ENCODE results near the gene GSTP1.
"Not testable (repeated sequence)": the region's sequence is repeated elsewhere in the genome, so short reads cannot be mapped to it uniquely, and the experiment has no call there.

GSTP1 gene

GRCh38 chr11:67615728-67616430 lies 32.3 kb downstream of the GSTP1 start:
- Histone ChIP-seq H3K4me1 (ENCODE audit: insufficient read depth, low read length) (peaks cover 22% of the 10 kb centered on the region), H3K4me3 (ENCODE audit: low read length) (no peak overlapping the region), H3K9ac (ENCODE audit: low read depth, low read length) (no peak overlapping the region), H3K27ac (ENCODE audit: low read depth, low read length) (no peak overlapping the region), H3K27me3 (ENCODE audit: insufficient read depth, low read length) (peaks cover 16% of the 10 kb centered on the region), H3K36me3 (ENCODE audit: insufficient read depth, low read length) (peaks cover 16% of the 10 kb centered on the region; the same call in 1 of the 2 replicates), H3K9me3 (ENCODE audit: insufficient read depth, low read depth, low read length) (no peaks in the 10 kb centered on the region)
- 78% methylated on average over 31 of the region's 34 CpGs for WGBS

- Histone ChIP-seq H3K4me1 (ENCODE audit: insufficient read depth, low read length) (peaks cover 22% of the 10 kb centered on the region), H3K27me3 (ENCODE audit: insufficient read depth, low read length) (peaks cover 16% of the 10 kb centered on the region), H3K4me3 (ENCODE audit: low read length) (no peak overlapping the region), H3K9ac (ENCODE audit: low read depth, low read length) (no peak overlapping the region), H3K27ac (ENCODE audit: low read depth, low read length) (no peak overlapping the region), H3K36me3 (ENCODE audit: insufficient read depth, low read length) (peaks cover 9% of the 10 kb centered on the region; the same call in 1 of the 2 replicates), H3K9me3 (ENCODE audit: insufficient read depth, low read depth, low read length) (no peaks in the 10 kb centered on the region)
- 45% methylated on average over 11 of the region's 11 CpGs for WGBS
Measured at GRCh38 chr11:67616431-67617242, 33.0 kb downstream of the GSTP1 start.

- WGBS, result 75% methylated on average over 7 of the region's 7 CpGs
- Histone ChIP-seq H3K4me1 (ENCODE audit: insufficient read depth, low read length) (peaks cover 22% of the 10 kb centered on the region), H3K36me3 (ENCODE audit: insufficient read depth, low read length) (peaks cover 2% of the 10 kb centered on the region; the same call in 1 of the 2 replicates), H3K9ac (ENCODE audit: low read depth, low read length) (no peak overlapping the region), H3K9me3 (ENCODE audit: insufficient read depth, low read depth, low read length) (no peaks in the 10 kb centered on the region), H3K27me3 (ENCODE audit: insufficient read depth, low read length) (peaks cover 16% of the 10 kb centered on the region), H3K4me3 (ENCODE audit: low read length) (no peak overlapping the region), H3K27ac (ENCODE audit: low read depth, low read length) (no peak overlapping the region)
Measured at GRCh38 chr11:67617243-67617953, 33.8 kb downstream of the GSTP1 start.

GRCh38 chr11:67618901-67619659 lies 35.5 kb downstream of the GSTP1 start:
- Histone ChIP-seq H3K27me3 (ENCODE audit: insufficient read depth, low read length) (peaks cover 16% of the 10 kb centered on the region), H3K4me1 (ENCODE audit: insufficient read depth, low read length) (peaks cover 22% of the 10 kb centered on the region), H3K4me3 (ENCODE audit: low read length) (0 out of 2 replicates have a peak overlapping the region, but pooled peaks have one; percentile 70)
- H3K9ac ChIP-seq (ENCODE audit: low read depth, low read length); H3K27ac ChIP-seq (ENCODE audit: low read depth, low read length); H3K9me3 ChIP-seq (ENCODE audit: insufficient read depth, low read depth, low read length); H3K36me3 ChIP-seq (ENCODE audit: insufficient read depth, low read length): not testable (repeated sequence)
- WGBS, result 90% methylated on average over 40 of the region's 40 CpGs

- H3K4me3 ChIP-seq (ENCODE audit: low read length), result peak overlapping the region; percentile 70
- H3K36me3 ChIP-seq (ENCODE audit: insufficient read depth, low read length); H3K9me3 ChIP-seq (ENCODE audit: insufficient read depth, low read depth, low read length): not testable (repeated sequence)
- H3K27me3 ChIP-seq (ENCODE audit: insufficient read depth, low read length), result peaks cover 16% of the 10 kb centered on the region
- 5% methylated on average over 33 of the region's 33 CpGs for WGBS
- peak overlapping the region; percentile 84 for H3K9ac ChIP-seq (ENCODE audit: low read depth, low read length)
- peak overlapping the region; percentile 55; the same call in 1 of the 2 replicates for H3K27ac ChIP-seq (ENCODE audit: low read depth, low read length)
- peaks cover 22% of the 10 kb centered on the region for H3K4me1 ChIP-seq (ENCODE audit: insufficient read depth, low read length)
Measured at GRCh38 chr11:67619683-67620618, 36.3 kb downstream of the GSTP1 start.

- not testable (repeated sequence) for H3K9me3 ChIP-seq (ENCODE audit: insufficient read depth, low read depth, low read length); H3K36me3 ChIP-seq (ENCODE audit: insufficient read depth, low read length)
- H3K27me3 ChIP-seq (ENCODE audit: insufficient read depth, low read length), result peaks cover 16% of the 10 kb centered on the region
- peak overlapping the region; percentile 84 for H3K9ac ChIP-seq (ENCODE audit: low read depth, low read length)
- WGBS, result under 1% methylated on average over 13 of the region's 13 CpGs
- H3K4me3 ChIP-seq (ENCODE audit: low read length), result peak overlapping the region; percentile 70
- H3K27ac ChIP-seq (ENCODE audit: low read depth, low read length), result peak overlapping the region; percentile 55; the same call in 1 of the 2 replicates
- peaks cover 21% of the 10 kb centered on the region for H3K4me1 ChIP-seq (ENCODE audit: insufficient read depth, low read length)
Measured at GRCh38 chr11:67620621-67621020, 37.0 kb downstream of the GSTP1 start.

DNA sequence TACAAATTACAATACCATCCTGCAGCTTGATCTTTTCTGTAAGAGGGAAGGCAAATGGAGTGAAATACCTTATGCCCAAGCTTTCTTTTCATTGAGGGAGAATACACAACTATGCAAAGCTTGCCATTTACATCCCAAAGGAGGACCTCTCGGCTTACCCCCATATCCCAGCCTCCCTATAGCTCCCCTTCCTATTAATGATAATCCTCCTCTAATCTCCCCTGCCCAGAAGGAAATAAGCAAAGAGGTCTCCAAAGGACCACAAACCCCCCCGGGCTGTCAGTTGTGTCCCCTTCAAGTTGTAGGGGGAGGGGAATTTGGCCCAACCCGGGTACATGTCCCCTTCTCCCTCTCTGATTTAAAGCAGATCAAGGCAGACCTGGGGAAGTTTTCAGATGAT lies 38.3 kb downstream of the GSTP1 start:
- Histone ChIP-seq H3K4me3 (ENCODE audit: low read length) (peak overlapping the region; percentile 70), H3K27me3 (ENCODE audit: insufficient read depth, low read length) (peaks cover 13% of the 10 kb centered on the region), H3K9ac (ENCODE audit: low read depth, low read length) (peak overlapping the region; percentile 84; the same call in 1 of the 2 replicates), H3K4me1 (ENCODE audit: insufficient read depth, low read length) (peaks cover 11% of the 10 kb centered on the region), H3K27ac (ENCODE audit: low read depth, low read length) (peak overlapping the region; percentile 55; the same call in 1 of the 2 replicates)
- WGBS, result 0% methylated on average over 2 of the region's 3 CpGs
- not testable (repeated sequence) for H3K9me3 ChIP-seq (ENCODE audit: insufficient read depth, low read depth, low read length); H3K36me3 ChIP-seq (ENCODE audit: insufficient read depth, low read length)

- H3K27me3 ChIP-seq (ENCODE audit: insufficient read depth, low read length), result not testable (repeated sequence)
- WGBS, result 70% methylated on average over 6 of the region's 7 CpGs
Measured at GRCh38 chr11:67622905-67623304, 39.3 kb downstream of the GSTP1 start.

DNA sequence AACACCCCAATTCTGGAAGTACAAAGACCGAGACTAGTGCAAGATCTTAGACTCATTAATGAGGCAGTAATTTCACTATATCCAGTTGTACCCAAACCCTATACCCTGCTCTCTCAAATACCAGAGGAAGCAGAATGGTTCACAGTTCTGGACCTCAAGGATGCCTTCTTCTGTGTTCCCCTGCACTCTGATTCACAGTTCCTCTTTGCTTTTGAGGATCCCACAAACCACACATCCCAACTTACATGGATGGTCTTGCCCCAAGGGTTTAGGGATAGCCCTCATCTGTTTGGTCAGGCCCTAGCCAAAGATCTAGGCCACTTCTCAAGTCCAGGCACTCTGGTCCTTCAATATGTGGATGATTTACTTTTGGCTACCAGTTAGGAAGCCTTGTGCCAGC lies 40.2 kb downstream of the GSTP1 start:
- not testable (repeated sequence) for H3K4me3 ChIP-seq (ENCODE audit: low read length); H3K4me1 ChIP-seq (ENCODE audit: insufficient read depth, low read length); H3K27me3 ChIP-seq (ENCODE audit: insufficient read depth, low read length); H3K9ac ChIP-seq (ENCODE audit: low read depth, low read length); H3K9me3 ChIP-seq (ENCODE audit: insufficient read depth, low read depth, low read length); H3K36me3 ChIP-seq (ENCODE audit: insufficient read depth, low read length)
- H3K27ac ChIP-seq (ENCODE audit: low read depth, low read length), result peak overlapping the region; percentile 35; the same call in 1 of the 2 replicates
- 88% methylated on average over 1 of the region's 1 CpG for WGBS

More at GRCh38 chr11:67622905-67623304, 39.3 kb downstream of the GSTP1 start:
- H3K27ac ChIP-seq (ENCODE audit: low read depth, low read length); H3K4me1 ChIP-seq (ENCODE audit: insufficient read depth, low read length); H3K4me3 ChIP-seq (ENCODE audit: low read length); H3K9me3 ChIP-seq (ENCODE audit: insufficient read depth, low read depth, low read length); H3K9ac ChIP-seq (ENCODE audit: low read depth, low read length); H3K36me3 ChIP-seq (ENCODE audit: insufficient read depth, low read length): not testable (repeated sequence)
